Neural cell (in vitro differentiated cells): ENCODE data around the gene MCL1. TPM values are rescaled to one million over a fixed set of nuclear protein-coding genes. Genes with fewer than 3 reads are reported as not detected.

Experiments
- H2AFZ ChIP-seq: fragments of 200-600, 300-800 bp; sonication (generic), shearing (Covaris generic); 2 replicates; pipeline ENCODE4 v1.6.0; 2014; ENCODE audit warnings: low read depth, mild to moderate bottlenecking, antibody characterized with exemption, low read length, moderate library complexity
- H3F3A ChIP-seq: fragments of 200-600 bp; shearing (Covaris generic); 2 replicates; pipeline ENCODE4 v1.6.1; 2016; ENCODE audit warnings: mild to moderate bottlenecking, moderate library complexity, mixed read lengths, antibody characterized with exemption, low read length; ENCODE audit not compliant: insufficient read depth, poor library complexity, severe bottlenecking
- H3K27ac ChIP-seq: fragments of 200-600, 300-800 bp; sonication (generic), shearing (Covaris generic); 2 replicates; pipeline ENCODE4 v1.5.1; 2014; ENCODE audit warnings: mild to moderate bottlenecking, low read length, moderate library complexity
- H3K27me3 ChIP-seq: fragments of 300-800, 200-600 bp; sonication (generic), shearing (Covaris generic); 2 replicates; pipeline ENCODE4 v1.6.0; 2014; ENCODE audit warnings: mild to moderate bottlenecking, low read depth, low read length, moderate library complexity; ENCODE audit not compliant: insufficient read depth
- H3K36me3 ChIP-seq: fragments of 300-800, 200-600 bp; sonication (generic), shearing (Covaris generic); 2 replicates; pipeline ENCODE4 v1.5.1; 2014; ENCODE audit warnings: mild to moderate bottlenecking, antibody characterized with exemption, low read length, moderate library complexity; ENCODE audit not compliant: insufficient read depth
- H3K4me2 ChIP-seq: fragments of 300-800, 200-600 bp; sonication (generic), shearing (Covaris generic); 2 replicates; pipeline ENCODE4 v1.6.0; 2014; ENCODE audit warnings: mild to moderate bottlenecking, low read length
- H3K4me3 ChIP-seq: fragments of 300-800, 200-600 bp; sonication (generic), shearing (Covaris generic); 2 replicates; pipeline ENCODE4 v1.5.1; 2014; ENCODE audit warnings: mild to moderate bottlenecking, low read length, moderate library complexity
- H3K79me2 ChIP-seq: fragments of 200-600 bp; shearing (Covaris generic); replicated peaks from 2 replicates; pipeline ENCODE4 v1.6.0; 2014; ENCODE audit warnings: mild to moderate bottlenecking, low read length, moderate library complexity; ENCODE audit not compliant: insufficient read depth
- H3K9ac ChIP-seq: fragments of 300-800, 200-600 bp; sonication (generic), shearing (Covaris generic); 2 replicates; pipeline ENCODE4 v1.6.1; 2016; ENCODE audit warnings: mild to moderate bottlenecking, low read length, mixed read lengths
- H3K9me2 ChIP-seq: fragments of 200-600 bp; shearing (Covaris generic); 2 replicates; pipeline ENCODE4 v1.6.1; 2016; ENCODE audit warnings: mild to moderate bottlenecking, low read length, mixed read lengths; ENCODE audit not compliant: insufficient read depth
- H3K9me3 ChIP-seq: fragments of 200-600, 300-800 bp; sonication (generic), shearing (Covaris generic); 2 replicates; pipeline ENCODE4 v1.6.1; 2016; ENCODE audit warnings: mild to moderate bottlenecking, mixed run types, low read length, moderate library complexity, mixed read lengths
- H4K20me1 ChIP-seq: fragments of 200-600 bp; shearing (Covaris generic); 2 replicates; pipeline ENCODE4 v1.6.1; 2016; ENCODE audit warnings: mild to moderate bottlenecking, mixed run types; ENCODE audit not compliant: insufficient read depth
- EP300 ChIP-seq: fragments of 450-650 bp; conservative IDR thresholded peaks from 2 replicates; pipeline ENCODE4 v1.6.1; 2014; ENCODE audit warnings: antibody characterized with exemption, mild to moderate bottlenecking, moderate library complexity; ENCODE audit not compliant: poor library complexity, severe bottlenecking
- EZH2 ChIP-seq: fragments of 200-600, 300-800 bp; shearing (Covaris generic), sonication (generic); IDR thresholded peaks from 2 replicates; pipeline ENCODE4 v1.6.1; 2014; ENCODE audit warnings: antibody characterized with exemption, low read length, borderline replicate concordance, mild to moderate bottlenecking; ENCODE audit not compliant: insufficient read depth, poor library complexity, severe bottlenecking
- MXI1 ChIP-seq: fragments of 450-650 bp; conservative IDR thresholded peaks from 2 replicates; pipeline ENCODE4 v1.6.1; 2014; ENCODE audit warnings: antibody characterized with exemption, mild to moderate bottlenecking; ENCODE audit not compliant: poor library complexity, severe bottlenecking
- POLR2AphosphoS5 ChIP-seq: IDR thresholded peaks from 2 replicates; pipeline ENCODE4 v1.6.1; 2012
- RAD21 ChIP-seq: fragments of 450-650 bp; conservative IDR thresholded peaks from 2 replicates; pipeline ENCODE4 v1.6.1; 2014; ENCODE audit warnings: antibody characterized with exemption, mild to moderate bottlenecking, moderate library complexity
- SMC3 ChIP-seq: fragments of 450-650 bp; conservative IDR thresholded peaks from 2 replicates; pipeline ENCODE4 v1.6.1; 2014; ENCODE audit warnings: antibody characterized with exemption, mild to moderate bottlenecking, moderate library complexity; ENCODE audit not compliant: poor library complexity
- TAF1 ChIP-seq: IDR thresholded peaks from 2 replicates; pipeline ENCODE4 v1.6.1; 2012; ENCODE audit warnings: low read depth
- polyA plus RNA-seq: library from polyadenylated mRNA; depleted of rRNA; stranded (reverse); fragments of >200 nt; gene quantifications from 2 replicates; pipeline ENCODE4 v1.2.3, GENCODE V29; 2014
- TF ChIP-seq, protein P1 (sequence below): IDR thresholded peaks from 2 replicates; pipeline ENCODE4 v1.6.1; 2012; ENCODE audit warnings: borderline replicate concordance
- TF ChIP-seq, protein P2 (sequence below): fragments of 450-650 bp; IDR thresholded peaks from 2 replicates; pipeline ENCODE4 v1.5.1; 2014; ENCODE audit warnings: antibody characterized with exemption, mild to moderate bottlenecking, moderate library complexity; ENCODE audit not compliant: poor library complexity, severe bottlenecking

Gene MCL1
- polyA plus RNA-seq, 1 donor from 2014 or later, result 171 TPM

DNA sequence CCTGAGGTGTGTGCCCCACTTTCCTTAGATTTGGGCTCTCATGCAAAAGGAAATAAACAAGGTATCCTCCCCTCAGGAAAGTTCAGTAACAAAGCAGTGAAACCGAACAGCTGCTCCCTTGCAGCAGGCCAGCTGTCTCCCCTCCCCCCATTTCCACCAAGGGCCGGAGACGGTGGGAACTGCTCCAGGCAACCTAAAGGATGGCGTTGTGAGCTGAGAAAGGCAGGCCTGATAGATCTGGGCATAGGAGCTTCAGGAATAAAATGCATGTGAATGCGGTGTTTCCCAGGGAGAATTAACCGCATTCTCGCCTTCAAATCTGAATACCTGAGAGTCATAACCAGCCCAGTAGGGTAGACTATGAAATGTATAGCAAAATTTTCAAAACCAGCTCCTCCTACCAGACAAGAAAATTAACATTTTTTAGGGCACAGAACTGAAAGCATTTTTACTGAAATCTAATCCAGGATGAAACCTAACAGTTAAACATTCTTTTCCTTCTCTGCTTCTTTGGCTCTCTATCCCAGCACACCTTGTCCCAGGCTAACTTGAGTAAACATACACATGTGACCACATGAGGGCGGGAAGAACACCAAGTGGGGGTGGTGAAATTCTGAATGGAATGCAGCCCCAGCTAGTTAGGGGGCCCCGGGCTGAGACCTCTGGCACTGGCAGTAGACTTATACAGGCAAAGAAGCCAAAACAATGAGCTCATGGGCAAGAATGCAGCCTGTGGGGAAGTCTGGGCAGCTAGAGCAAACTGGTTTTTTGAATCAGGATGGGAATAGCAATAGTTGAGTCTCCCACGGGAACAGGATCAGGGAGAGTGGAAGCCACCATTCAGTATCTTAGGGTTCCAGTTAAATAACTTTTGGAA lies 11.5 kb downstream of the MCL1 start:
- no peaks in the 10 kb centered on the region for H3K36me3 ChIP-seq
- H3K4me3 ChIP-seq, result peak overlapping the region; percentile 40
- no peak overlapping the region for H2AFZ ChIP-seq
- H3K27me3 ChIP-seq, result no peaks in the 10 kb centered on the region
- H3K9me2 ChIP-seq, result no peaks in the 10 kb centered on the region
- peak overlapping the region; percentile 1 for H3K27ac ChIP-seq
- TF ChIP-seq, protein P1, sequence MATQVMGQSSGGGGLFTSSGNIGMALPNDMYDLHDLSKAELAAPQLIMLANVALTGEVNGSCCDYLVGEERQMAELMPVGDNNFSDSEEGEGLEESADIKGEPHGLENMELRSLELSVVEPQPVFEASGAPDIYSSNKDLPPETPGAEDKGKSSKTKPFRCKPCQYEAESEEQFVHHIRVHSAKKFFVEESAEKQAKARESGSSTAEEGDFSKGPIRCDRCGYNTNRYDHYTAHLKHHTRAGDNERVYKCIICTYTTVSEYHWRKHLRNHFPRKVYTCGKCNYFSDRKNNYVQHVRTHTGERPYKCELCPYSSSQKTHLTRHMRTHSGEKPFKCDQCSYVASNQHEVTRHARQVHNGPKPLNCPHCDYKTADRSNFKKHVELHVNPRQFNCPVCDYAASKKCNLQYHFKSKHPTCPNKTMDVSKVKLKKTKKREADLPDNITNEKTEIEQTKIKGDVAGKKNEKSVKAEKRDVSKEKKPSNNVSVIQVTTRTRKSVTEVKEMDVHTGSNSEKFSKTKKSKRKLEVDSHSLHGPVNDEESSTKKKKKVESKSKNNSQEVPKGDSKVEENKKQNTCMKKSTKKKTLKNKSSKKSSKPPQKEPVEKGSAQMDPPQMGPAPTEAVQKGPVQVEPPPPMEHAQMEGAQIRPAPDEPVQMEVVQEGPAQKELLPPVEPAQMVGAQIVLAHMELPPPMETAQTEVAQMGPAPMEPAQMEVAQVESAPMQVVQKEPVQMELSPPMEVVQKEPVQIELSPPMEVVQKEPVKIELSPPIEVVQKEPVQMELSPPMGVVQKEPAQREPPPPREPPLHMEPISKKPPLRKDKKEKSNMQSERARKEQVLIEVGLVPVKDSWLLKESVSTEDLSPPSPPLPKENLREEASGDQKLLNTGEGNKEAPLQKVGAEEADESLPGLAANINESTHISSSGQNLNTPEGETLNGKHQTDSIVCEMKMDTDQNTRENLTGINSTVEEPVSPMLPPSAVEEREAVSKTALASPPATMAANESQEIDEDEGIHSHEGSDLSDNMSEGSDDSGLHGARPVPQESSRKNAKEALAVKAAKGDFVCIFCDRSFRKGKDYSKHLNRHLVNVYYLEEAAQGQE, result no peak
- TF ChIP-seq POLR2AphosphoS5, result no peak
- TF ChIP-seq TAF1, result no peak
- TF ChIP-seq, protein P2, sequence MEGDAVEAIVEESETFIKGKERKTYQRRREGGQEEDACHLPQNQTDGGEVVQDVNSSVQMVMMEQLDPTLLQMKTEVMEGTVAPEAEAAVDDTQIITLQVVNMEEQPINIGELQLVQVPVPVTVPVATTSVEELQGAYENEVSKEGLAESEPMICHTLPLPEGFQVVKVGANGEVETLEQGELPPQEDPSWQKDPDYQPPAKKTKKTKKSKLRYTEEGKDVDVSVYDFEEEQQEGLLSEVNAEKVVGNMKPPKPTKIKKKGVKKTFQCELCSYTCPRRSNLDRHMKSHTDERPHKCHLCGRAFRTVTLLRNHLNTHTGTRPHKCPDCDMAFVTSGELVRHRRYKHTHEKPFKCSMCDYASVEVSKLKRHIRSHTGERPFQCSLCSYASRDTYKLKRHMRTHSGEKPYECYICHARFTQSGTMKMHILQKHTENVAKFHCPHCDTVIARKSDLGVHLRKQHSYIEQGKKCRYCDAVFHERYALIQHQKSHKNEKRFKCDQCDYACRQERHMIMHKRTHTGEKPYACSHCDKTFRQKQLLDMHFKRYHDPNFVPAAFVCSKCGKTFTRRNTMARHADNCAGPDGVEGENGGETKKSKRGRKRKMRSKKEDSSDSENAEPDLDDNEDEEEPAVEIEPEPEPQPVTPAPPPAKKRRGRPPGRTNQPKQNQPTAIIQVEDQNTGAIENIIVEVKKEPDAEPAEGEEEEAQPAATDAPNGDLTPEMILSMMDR, result no peak
- no peak for TF ChIP-seq EP300
- TF ChIP-seq SMC3, result no peak
- no peak for TF ChIP-seq RAD21
- TF ChIP-seq MXI1, result no peak
- no peak for TF ChIP-seq EZH2
- H3K9ac ChIP-seq, result no peak overlapping the region
- H3K79me2 ChIP-seq, result peaks cover 42% of the 10 kb centered on the region
- H3K4me2 ChIP-seq, result no peak overlapping the region
- no peaks in the 10 kb centered on the region for H3F3A ChIP-seq
- H3K9me3 ChIP-seq, result no peaks in the 10 kb centered on the region
- H4K20me1 ChIP-seq, result no peaks in the 10 kb centered on the region

DNA sequence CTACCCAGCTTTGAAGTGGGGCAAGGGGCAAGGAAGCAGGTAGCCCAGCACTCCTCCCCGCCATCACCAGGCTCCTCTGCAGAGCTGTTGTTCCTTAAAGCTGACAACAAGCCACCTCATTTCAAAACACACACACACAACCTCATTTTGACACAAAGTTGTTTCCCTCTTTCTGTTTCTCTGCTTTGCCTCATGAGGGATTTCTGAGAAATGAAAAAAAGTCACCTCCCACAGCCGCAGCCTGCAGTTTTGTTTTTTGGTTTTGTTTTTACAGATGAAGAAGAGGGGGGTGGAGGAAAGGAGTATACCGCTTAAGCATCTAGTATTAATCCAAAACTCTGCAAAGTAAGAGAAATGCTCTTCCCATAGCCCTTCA lies 12.1 kb downstream of the MCL1 start:
- Histone ChIP-seq H3K9me2 (no peaks in the 10 kb centered on the region), H3K9ac (no peak overlapping the region), H2AFZ (no peak overlapping the region), H3K27me3 (no peaks in the 10 kb centered on the region), H3K27ac (no peak overlapping the region), H3F3A (peaks cover 4% of the 10 kb centered on the region), H3K79me2 (peaks cover 35% of the 10 kb centered on the region), H4K20me1 (no peaks in the 10 kb centered on the region), H3K36me3 (no peaks in the 10 kb centered on the region), H3K9me3 (no peaks in the 10 kb centered on the region), H3K4me2 (no peak overlapping the region), H3K4me3 (peak overlapping the region; percentile 40)
- no peak for TF ChIP-seq RAD21
- no peak for TF ChIP-seq MXI1
- TF ChIP-seq TAF1, result no peak
- TF ChIP-seq, protein P2, result no peak
- TF ChIP-seq EZH2, result no peak
- no peak for TF ChIP-seq POLR2AphosphoS5
- TF ChIP-seq SMC3, result no peak
- TF ChIP-seq, protein P1, result no peak
- no peak for TF ChIP-seq EP300
